ENCODE data around the gene ATP11B.
A peak's percentile ranks its signal among the peaks of the same experiment; 100 is the strongest.

Gene ATP11B

DNA sequence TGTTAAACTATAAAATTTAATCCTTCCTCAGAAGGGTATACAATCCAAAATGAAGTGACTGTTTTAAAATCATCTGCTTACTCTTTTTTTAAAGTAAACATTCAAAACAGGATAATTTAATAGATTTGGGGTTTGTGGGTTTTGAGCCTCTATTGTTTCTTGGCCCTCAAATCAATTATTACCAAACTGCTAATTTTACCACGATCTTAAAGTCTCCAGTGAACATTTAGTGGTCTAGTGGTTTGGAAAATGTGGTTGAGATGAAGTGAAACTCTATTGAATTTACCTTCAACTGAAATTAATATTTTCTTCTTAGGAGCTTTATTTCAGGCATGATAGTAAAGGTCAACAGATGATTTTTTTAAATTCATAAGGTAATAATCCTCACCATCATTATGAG is 11.2 kb upstream of the ATP11B start:
- Histone ChIP-seq H3K27ac (ENCODE audit: insufficient read depth, low read length, poor library complexity, severe bottlenecking) (no peak overlapping the region), H3K27me3 (replicated peaks; ENCODE audit: control insufficient read depth, insufficient read depth, low read length, poor library complexity, severe bottlenecking) (no peaks in the 10 kb centered on the region), H3K9me3 (ENCODE audit: control insufficient read depth, low read length) (no peaks in the 10 kb centered on the region), H3K36me3 (ENCODE audit: control insufficient read depth, insufficient read depth, low read length) (no peaks in the 10 kb centered on the region), H3K4me3 (ENCODE audit: insufficient read depth, low read depth, low read length, poor library complexity, severe bottlenecking) (no peak overlapping the region), H3K4me1 (ENCODE audit: control insufficient read depth, insufficient read depth, low read length, poor library complexity, severe bottlenecking) (no peaks in the 10 kb centered on the region)
- DNase-seq: no peak

- DNase-seq: no peak
- H3K27me3 ChIP-seq (replicated peaks; ENCODE audit: control insufficient read depth, insufficient read depth, low read length, poor library complexity, severe bottlenecking): no peaks in the 10 kb centered on the region
- no peak overlapping the region for H3K27ac ChIP-seq (ENCODE audit: insufficient read depth, low read length, poor library complexity, severe bottlenecking)
- H3K9me3 ChIP-seq (ENCODE audit: control insufficient read depth, low read length): no peaks in the 10 kb centered on the region
- no peak overlapping the region for H3K4me3 ChIP-seq (ENCODE audit: insufficient read depth, low read depth, low read length, poor library complexity, severe bottlenecking)
- H3K4me1 ChIP-seq (ENCODE audit: control insufficient read depth, insufficient read depth, low read length, poor library complexity, severe bottlenecking): no peaks in the 10 kb centered on the region
- no peaks in the 10 kb centered on the region for H3K36me3 ChIP-seq (ENCODE audit: control insufficient read depth, insufficient read depth, low read length)
Observed at GRCh38 chr3:182783106-182783505, 10.2 kb upstream of the ATP11B start.

DNA sequence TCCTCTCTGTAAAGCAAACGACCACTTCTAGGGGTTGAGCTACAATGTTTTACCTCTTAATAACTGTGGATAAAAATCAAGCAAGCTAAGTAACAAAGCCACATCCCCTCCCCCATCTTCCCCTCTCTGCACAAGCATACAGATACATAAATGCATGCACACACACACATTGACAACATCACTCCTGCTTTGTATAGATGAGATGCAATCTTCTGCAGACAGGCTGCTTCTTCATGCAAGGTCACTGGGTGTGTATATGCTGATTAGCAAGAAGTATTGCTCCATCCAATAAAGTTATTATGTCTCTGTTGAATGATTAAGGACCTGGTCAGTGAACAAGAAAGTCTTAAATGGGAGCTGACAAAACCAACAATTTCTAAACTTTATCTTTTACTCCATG is 8.8 kb upstream of the ATP11B start:
- H3K36me3 ChIP-seq (ENCODE audit: control insufficient read depth, insufficient read depth, low read length): no peaks in the 10 kb centered on the region
- H3K9me3 ChIP-seq (ENCODE audit: control insufficient read depth, low read length): no peaks in the 10 kb centered on the region
- no peak for DNase-seq
- no peak overlapping the region for H3K27ac ChIP-seq (ENCODE audit: insufficient read depth, low read length, poor library complexity, severe bottlenecking)
- H3K4me3 ChIP-seq (ENCODE audit: insufficient read depth, low read depth, low read length, poor library complexity, severe bottlenecking): no peak overlapping the region
- no peaks in the 10 kb centered on the region for H3K27me3 ChIP-seq (replicated peaks; ENCODE audit: control insufficient read depth, insufficient read depth, low read length, poor library complexity, severe bottlenecking)
- H3K4me1 ChIP-seq (ENCODE audit: control insufficient read depth, insufficient read depth, low read length, poor library complexity, severe bottlenecking): no peaks in the 10 kb centered on the region

GRCh38 chr3:182785142-182785541 is 8.2 kb upstream of the ATP11B start:
- Histone ChIP-seq H3K27ac (ENCODE audit: insufficient read depth, low read length, poor library complexity, severe bottlenecking) (no peak overlapping the region), H3K4me3 (ENCODE audit: insufficient read depth, low read depth, low read length, poor library complexity, severe bottlenecking) (no peak overlapping the region), H3K27me3 (replicated peaks; ENCODE audit: control insufficient read depth, insufficient read depth, low read length, poor library complexity, severe bottlenecking) (no peaks in the 10 kb centered on the region), H3K4me1 (ENCODE audit: control insufficient read depth, insufficient read depth, low read length, poor library complexity, severe bottlenecking) (no peaks in the 10 kb centered on the region), H3K36me3 (ENCODE audit: control insufficient read depth, insufficient read depth, low read length) (no peaks in the 10 kb centered on the region), H3K9me3 (ENCODE audit: control insufficient read depth, low read length) (no peaks in the 10 kb centered on the region)
- DNase-seq: no peak

- Histone ChIP-seq H3K27ac (ENCODE audit: insufficient read depth, low read length, poor library complexity, severe bottlenecking) (no peak overlapping the region), H3K4me3 (ENCODE audit: insufficient read depth, low read depth, low read length, poor library complexity, severe bottlenecking) (no peak overlapping the region), H3K27me3 (replicated peaks; ENCODE audit: control insufficient read depth, insufficient read depth, low read length, poor library complexity, severe bottlenecking) (no peaks in the 10 kb centered on the region), H3K36me3 (ENCODE audit: control insufficient read depth, insufficient read depth, low read length) (no peaks in the 10 kb centered on the region), H3K4me1 (ENCODE audit: control insufficient read depth, insufficient read depth, low read length, poor library complexity, severe bottlenecking) (no peaks in the 10 kb centered on the region), H3K9me3 (ENCODE audit: control insufficient read depth, low read length) (no peaks in the 10 kb centered on the region)
- DNase-seq: no peak
Observed at GRCh38 chr3:182785756-182786155, 7.5 kb upstream of the ATP11B start.

GRCh38 chr3:182786564-182787196 is 6.6 kb upstream of the ATP11B start:
- no peak for DNase-seq
- Histone ChIP-seq H3K9me3 (ENCODE audit: control insufficient read depth, low read length) (no peaks in the 10 kb centered on the region), H3K27me3 (replicated peaks; ENCODE audit: control insufficient read depth, insufficient read depth, low read length, poor library complexity, severe bottlenecking) (no peaks in the 10 kb centered on the region), H3K27ac (ENCODE audit: insufficient read depth, low read length, poor library complexity, severe bottlenecking) (no peak overlapping the region), H3K4me3 (ENCODE audit: insufficient read depth, low read depth, low read length, poor library complexity, severe bottlenecking) (no peak overlapping the region), H3K36me3 (ENCODE audit: control insufficient read depth, insufficient read depth, low read length) (no peaks in the 10 kb centered on the region), H3K4me1 (ENCODE audit: control insufficient read depth, insufficient read depth, low read length, poor library complexity, severe bottlenecking) (no peaks in the 10 kb centered on the region)

DNA sequence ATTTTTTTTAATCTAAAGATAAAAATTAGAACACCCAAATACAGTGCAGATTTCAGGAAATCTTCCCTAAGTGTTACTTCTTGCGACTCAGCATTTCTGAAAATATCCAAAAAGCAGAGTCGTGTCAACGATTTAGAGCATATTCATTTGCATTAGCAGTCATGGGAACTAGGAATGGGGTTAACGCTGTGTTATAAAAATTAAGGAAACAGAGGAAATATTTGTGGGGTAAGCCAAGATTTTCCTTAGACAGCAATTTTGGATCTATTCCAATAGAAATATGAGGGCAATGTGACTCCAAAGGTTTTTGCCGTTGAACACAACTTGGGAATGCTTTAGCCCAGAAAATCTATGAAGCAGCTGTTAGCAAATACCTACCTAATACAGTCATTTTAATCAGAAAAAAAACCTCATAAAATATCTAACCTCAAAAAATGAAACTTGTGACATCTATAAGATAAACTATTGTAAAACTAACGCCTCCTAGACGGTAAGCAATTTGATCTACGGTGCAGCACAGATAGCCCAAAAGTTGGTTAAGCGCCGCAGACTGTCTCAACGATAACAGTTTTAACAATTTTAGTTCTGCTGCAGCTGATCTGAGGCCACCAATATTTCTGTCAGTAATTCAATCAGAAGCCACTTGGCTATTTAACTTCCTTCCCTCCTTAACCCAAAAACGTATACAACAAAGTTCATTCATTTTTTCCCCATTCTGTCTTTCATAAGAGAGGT is 5.8 kb upstream of the ATP11B start:
- no peaks in the 10 kb centered on the region for H3K27me3 ChIP-seq (replicated peaks; ENCODE audit: control insufficient read depth, insufficient read depth, low read length, poor library complexity, severe bottlenecking)
- no peak for DNase-seq
- no peak overlapping the region for H3K27ac ChIP-seq (ENCODE audit: insufficient read depth, low read length, poor library complexity, severe bottlenecking)
- H3K9me3 ChIP-seq (ENCODE audit: control insufficient read depth, low read length): no peaks in the 10 kb centered on the region
- H3K4me3 ChIP-seq (ENCODE audit: insufficient read depth, low read depth, low read length, poor library complexity, severe bottlenecking): no peak overlapping the region
- H3K36me3 ChIP-seq (ENCODE audit: control insufficient read depth, insufficient read depth, low read length): no peaks in the 10 kb centered on the region
- H3K4me1 ChIP-seq (ENCODE audit: control insufficient read depth, insufficient read depth, low read length, poor library complexity, severe bottlenecking): no peaks in the 10 kb centered on the region

GRCh38 chr3:182789371-182789770 is 3.9 kb upstream of the ATP11B start:
- H3K4me1 ChIP-seq (ENCODE audit: control insufficient read depth, insufficient read depth, low read length, poor library complexity, severe bottlenecking): no peaks in the 10 kb centered on the region
- no peaks in the 10 kb centered on the region for H3K36me3 ChIP-seq (ENCODE audit: control insufficient read depth, insufficient read depth, low read length)
- no peaks in the 10 kb centered on the region for H3K27me3 ChIP-seq (replicated peaks; ENCODE audit: control insufficient read depth, insufficient read depth, low read length, poor library complexity, severe bottlenecking)
- DNase-seq: no peak
- H3K9me3 ChIP-seq (ENCODE audit: control insufficient read depth, low read length): no peaks in the 10 kb centered on the region
- H3K27ac ChIP-seq (ENCODE audit: insufficient read depth, low read length, poor library complexity, severe bottlenecking): no peak overlapping the region
- no peak overlapping the region for H3K4me3 ChIP-seq (ENCODE audit: insufficient read depth, low read depth, low read length, poor library complexity, severe bottlenecking)

DNA sequence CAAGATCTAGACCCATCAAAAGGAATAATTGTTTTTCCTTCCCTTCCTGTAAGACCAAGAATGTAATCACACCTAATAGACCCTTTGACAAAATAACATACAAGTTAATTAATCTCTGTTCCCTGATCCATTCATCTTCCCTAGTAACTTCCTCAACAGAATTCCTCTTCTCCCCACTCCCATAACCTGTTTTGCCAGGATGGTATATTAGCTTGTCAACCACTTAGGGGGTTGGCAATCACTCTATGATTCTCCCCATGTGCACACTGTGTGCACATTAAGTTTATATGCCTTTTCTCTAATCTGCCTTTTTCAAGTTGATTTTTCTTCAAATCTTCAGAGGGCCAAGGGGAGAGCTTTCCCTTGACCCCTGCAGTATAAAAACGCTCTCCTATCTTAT is 2.7 kb upstream of the ATP11B start:
- no peak overlapping the region for H3K27ac ChIP-seq (ENCODE audit: insufficient read depth, low read length, poor library complexity, severe bottlenecking)

DNA sequence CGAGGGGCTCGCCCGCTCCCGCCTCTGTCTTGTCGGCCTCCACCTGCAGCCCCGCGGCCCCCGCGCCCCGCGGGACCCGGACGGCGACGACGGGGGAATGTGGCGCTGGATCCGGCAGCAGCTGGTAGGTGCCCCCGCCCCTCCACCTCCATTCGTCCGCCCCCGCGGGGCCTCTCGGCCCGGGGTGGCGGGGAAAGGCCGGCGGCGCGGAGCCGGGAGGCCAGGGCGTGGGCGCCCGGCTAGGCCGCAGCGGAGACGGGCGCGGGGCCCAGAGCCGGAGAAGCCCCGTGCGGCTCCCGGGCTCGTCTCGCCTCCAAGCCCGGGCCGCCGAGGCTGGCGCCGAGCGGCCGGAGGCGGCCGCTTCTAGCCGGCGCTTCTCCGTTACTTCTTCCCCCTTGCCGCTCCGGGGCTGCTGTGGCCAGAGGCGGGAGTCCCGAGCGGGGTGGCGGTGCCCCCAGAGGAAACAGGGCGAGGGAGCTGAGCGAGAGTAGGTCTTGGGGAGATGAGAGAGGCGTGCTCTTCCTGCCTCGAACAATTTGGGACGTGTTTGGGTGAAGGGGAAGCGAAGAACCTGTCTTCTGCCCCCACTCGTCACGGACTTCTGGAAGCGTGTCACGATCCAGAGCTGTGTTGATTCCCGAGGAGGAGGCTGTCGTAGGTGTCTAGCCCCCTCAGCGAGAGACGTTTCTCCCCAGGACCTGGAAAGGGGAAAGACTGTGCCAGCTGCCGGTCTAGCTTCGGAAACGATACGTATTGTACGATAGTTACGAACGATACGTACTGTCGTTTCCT is 555 bp downstream of the ATP11B start:
- no peaks in the 10 kb centered on the region for H3K9me3 ChIP-seq (ENCODE audit: control insufficient read depth, low read length)
- DNase-seq: peak; percentile 8 to 24 (median 18)
- peak overlapping the region; percentile 94 for H3K4me3 ChIP-seq (ENCODE audit: insufficient read depth, low read depth, low read length, poor library complexity, severe bottlenecking)
- H3K36me3 ChIP-seq (ENCODE audit: control insufficient read depth, insufficient read depth, low read length): no peaks in the 10 kb centered on the region
- peak overlapping the region; percentile 91 for H3K27ac ChIP-seq (ENCODE audit: insufficient read depth, low read length, poor library complexity, severe bottlenecking)
- H3K4me1 ChIP-seq (ENCODE audit: control insufficient read depth, insufficient read depth, low read length, poor library complexity, severe bottlenecking): peaks cover 17% of the 10 kb centered on the region
- H3K27me3 ChIP-seq (replicated peaks; ENCODE audit: control insufficient read depth, insufficient read depth, low read length, poor library complexity, severe bottlenecking): no peaks in the 10 kb centered on the region

More for the DNA sequence above, 2.7 kb upstream of the ATP11B start:
- Histone ChIP-seq H3K27me3 (replicated peaks; ENCODE audit: control insufficient read depth, insufficient read depth, low read length, poor library complexity, severe bottlenecking) (no peaks in the 10 kb centered on the region), H3K4me3 (ENCODE audit: insufficient read depth, low read depth, low read length, poor library complexity, severe bottlenecking) (no peak overlapping the region), H3K4me1 (ENCODE audit: control insufficient read depth, insufficient read depth, low read length, poor library complexity, severe bottlenecking) (no peaks in the 10 kb centered on the region), H3K36me3 (ENCODE audit: control insufficient read depth, insufficient read depth, low read length) (no peaks in the 10 kb centered on the region), H3K9me3 (ENCODE audit: control insufficient read depth, low read length) (no peaks in the 10 kb centered on the region)
- no peak for DNase-seq

All from effector memory CD4-positive, alpha-beta T cell (primary cell).